MM.1S (cell line): ENCODE data around the gene CLRN3.

Source experiments
- DNase-seq: peaks from one replicate; pipeline ENCODE4 v3.0.0-alpha.2; 2015
- H2AFZ ChIP-seq: fragments of 300-600 bp; sonication (generic); 2 replicates; pipeline ENCODE4 v1.6.0; 2016; ENCODE audit warnings: antibody characterized with exemption, low read length
- H3F3A ChIP-seq: fragments of 300-600 bp; sonication (generic); 2 replicates; pipeline ENCODE4 v1.6.1; 2016; ENCODE audit warnings: mild to moderate bottlenecking, antibody characterized with exemption, low read length, moderate library complexity, mixed read lengths; ENCODE audit not compliant: insufficient read depth
- H3K27ac ChIP-seq: fragments of 300-600 bp; sonication (generic); 2 replicates; pipeline ENCODE4 v1.5.1; 2016; ENCODE audit warnings: mild to moderate bottlenecking, low read length
- H3K27me3 ChIP-seq: fragments of 300-600 bp; sonication (generic); replicated peaks from 2 replicates; pipeline ENCODE4 v1.6.0; 2016; ENCODE audit warnings: low read length; ENCODE audit not compliant: insufficient read depth
- H3K36me3 ChIP-seq: fragments of 300-600 bp; sonication (generic); replicated peaks from 2 replicates; pipeline ENCODE4 v1.6.1; 2016; ENCODE audit warnings: mild to moderate bottlenecking, low read length, mixed read lengths; ENCODE audit not compliant: insufficient read depth
- H3K4me1 ChIP-seq: fragments of 300-600 bp; sonication (generic); 2 replicates; pipeline ENCODE4 v1.6.1; 2016; ENCODE audit warnings: low read length, mixed read lengths
- H3K4me2 ChIP-seq: fragments of 300-600 bp; sonication (generic); 2 replicates; pipeline ENCODE4 v1.6.0; 2016; ENCODE audit warnings: low read depth, low read length
- H3K4me3 ChIP-seq: fragments of 300-600 bp; sonication (generic); 2 replicates; pipeline ENCODE4 v1.5.1; 2016; ENCODE audit warnings: low read length, mixed read lengths
- H3K79me2 ChIP-seq: fragments of 300-600 bp; sonication (generic); 2 replicates; pipeline ENCODE4 v1.6.1; 2016; ENCODE audit warnings: mixed run types, low read length, mixed read lengths
- H3K9ac ChIP-seq: fragments of 300-600 bp; sonication (generic); 2 replicates; pipeline ENCODE4 v1.6.1; 2016; ENCODE audit warnings: low read length, mixed read lengths
- H3K9me2 ChIP-seq: fragments of 300-600 bp; sonication (generic); replicated peaks from 2 replicates; pipeline ENCODE4 v1.6.1; 2016; ENCODE audit warnings: mild to moderate bottlenecking, low read length, mixed read lengths; ENCODE audit not compliant: insufficient read depth
- H3K9me3 ChIP-seq: fragments of 300-600 bp; sonication (generic); replicated peaks from 2 replicates; pipeline ENCODE4 v1.6.1; 2016; ENCODE audit warnings: mild to moderate bottlenecking, low read length, mixed read lengths; ENCODE audit not compliant: insufficient read depth
- H4K20me1 ChIP-seq: fragments of 300-600 bp; sonication (generic); 2 replicates; pipeline ENCODE4 v1.6.1; 2016; ENCODE audit warnings: mild to moderate bottlenecking, low read length, moderate library complexity, mixed read lengths; ENCODE audit not compliant: insufficient read depth
- EZH2 ChIP-seq: fragments of 300-600 bp; sonication (generic); optimal IDR thresholded peaks from 2 replicates; pipeline ENCODE3; 2017; ENCODE audit warnings: low read depth, mild to moderate bottlenecking, antibody characterized with exemption, low read length, mixed read lengths
- EZH2phosphoT487 ChIP-seq: fragments of 300-600 bp; sonication (generic); IDR thresholded peaks from 2 replicates; pipeline ENCODE4 v1.6.1; 2018; ENCODE audit warnings: antibody characterized with exemption, low read length
- TF ChIP-seq, protein P1 (sequence below): fragments of 300-600 bp; sonication (generic); IDR thresholded peaks from 2 replicates; pipeline ENCODE4 v1.5.1; 2016; ENCODE audit warnings: antibody characterized with exemption, low read length, mixed read lengths

The CLRN3 gene

DNA sequence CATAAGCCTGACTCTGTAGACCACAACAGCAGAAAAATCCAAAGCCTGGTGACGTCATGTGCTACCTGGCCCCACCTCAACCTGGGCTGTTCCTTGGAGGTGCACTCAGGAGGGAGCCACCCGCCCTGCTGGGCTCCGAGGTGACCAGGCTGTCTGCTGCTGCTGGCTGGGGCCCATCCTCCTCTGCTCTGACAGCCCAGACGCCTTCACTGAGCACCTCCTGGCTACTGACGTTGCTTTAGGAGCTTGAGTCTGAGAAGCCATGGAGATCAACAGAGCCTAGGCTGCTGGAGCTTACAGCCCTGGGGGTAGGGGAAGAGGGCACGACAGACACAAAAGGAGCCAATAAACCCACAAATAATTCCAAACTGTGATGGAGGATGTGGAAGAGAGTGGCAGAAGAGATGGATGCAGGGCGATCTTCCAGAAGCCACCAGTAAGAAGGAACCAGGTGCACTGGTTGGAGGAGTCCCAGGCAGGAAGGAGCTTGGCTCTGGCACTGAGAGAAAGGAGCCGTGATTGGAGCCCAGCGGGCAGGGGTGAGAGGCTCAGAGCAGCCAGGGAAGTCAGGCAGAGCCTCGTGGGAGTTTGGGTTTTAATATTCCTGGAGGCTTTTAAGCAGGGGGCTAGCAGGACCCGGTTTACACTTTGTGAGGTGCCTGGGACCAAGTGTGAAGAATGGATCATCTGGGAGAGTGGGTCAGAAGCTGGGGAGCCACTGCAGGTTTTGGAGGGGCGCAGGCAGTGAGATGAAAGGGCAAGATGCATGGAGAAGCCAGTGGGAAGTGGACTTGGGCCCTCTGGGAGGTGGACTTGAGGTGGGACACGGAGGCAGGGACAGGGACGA is 12.5 kb upstream of the CLRN3 start:
- no peaks in the 10 kb centered on the region for H3K9me3 ChIP-seq
- H3K9ac ChIP-seq: no peak overlapping the region
- H3K4me1 ChIP-seq: 0 out of 2 replicates have a peak, but pooled peaks cover 4% of the 10 kb centered on the region
- TF ChIP-seq EZH2 (no peak), EZH2phosphoT487 (no peak)
- TF ChIP-seq, protein P1, sequence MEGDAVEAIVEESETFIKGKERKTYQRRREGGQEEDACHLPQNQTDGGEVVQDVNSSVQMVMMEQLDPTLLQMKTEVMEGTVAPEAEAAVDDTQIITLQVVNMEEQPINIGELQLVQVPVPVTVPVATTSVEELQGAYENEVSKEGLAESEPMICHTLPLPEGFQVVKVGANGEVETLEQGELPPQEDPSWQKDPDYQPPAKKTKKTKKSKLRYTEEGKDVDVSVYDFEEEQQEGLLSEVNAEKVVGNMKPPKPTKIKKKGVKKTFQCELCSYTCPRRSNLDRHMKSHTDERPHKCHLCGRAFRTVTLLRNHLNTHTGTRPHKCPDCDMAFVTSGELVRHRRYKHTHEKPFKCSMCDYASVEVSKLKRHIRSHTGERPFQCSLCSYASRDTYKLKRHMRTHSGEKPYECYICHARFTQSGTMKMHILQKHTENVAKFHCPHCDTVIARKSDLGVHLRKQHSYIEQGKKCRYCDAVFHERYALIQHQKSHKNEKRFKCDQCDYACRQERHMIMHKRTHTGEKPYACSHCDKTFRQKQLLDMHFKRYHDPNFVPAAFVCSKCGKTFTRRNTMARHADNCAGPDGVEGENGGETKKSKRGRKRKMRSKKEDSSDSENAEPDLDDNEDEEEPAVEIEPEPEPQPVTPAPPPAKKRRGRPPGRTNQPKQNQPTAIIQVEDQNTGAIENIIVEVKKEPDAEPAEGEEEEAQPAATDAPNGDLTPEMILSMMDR: no peak
- no peak for DNase-seq
- H4K20me1 ChIP-seq: no peaks in the 10 kb centered on the region
- H3K9me2 ChIP-seq: no peaks in the 10 kb centered on the region
- no peak overlapping the region for H2AFZ ChIP-seq
- H3K4me3 ChIP-seq: no peak overlapping the region
- H3F3A ChIP-seq: no peaks in the 10 kb centered on the region
- no peaks in the 10 kb centered on the region for H3K36me3 ChIP-seq
- no peak overlapping the region for H3K4me2 ChIP-seq
- no peak overlapping the region for H3K27ac ChIP-seq
- H3K79me2 ChIP-seq: no peaks in the 10 kb centered on the region
- peaks cover 7% of the 10 kb centered on the region; the same call in 1 of the 2 replicates for H3K27me3 ChIP-seq

DNA sequence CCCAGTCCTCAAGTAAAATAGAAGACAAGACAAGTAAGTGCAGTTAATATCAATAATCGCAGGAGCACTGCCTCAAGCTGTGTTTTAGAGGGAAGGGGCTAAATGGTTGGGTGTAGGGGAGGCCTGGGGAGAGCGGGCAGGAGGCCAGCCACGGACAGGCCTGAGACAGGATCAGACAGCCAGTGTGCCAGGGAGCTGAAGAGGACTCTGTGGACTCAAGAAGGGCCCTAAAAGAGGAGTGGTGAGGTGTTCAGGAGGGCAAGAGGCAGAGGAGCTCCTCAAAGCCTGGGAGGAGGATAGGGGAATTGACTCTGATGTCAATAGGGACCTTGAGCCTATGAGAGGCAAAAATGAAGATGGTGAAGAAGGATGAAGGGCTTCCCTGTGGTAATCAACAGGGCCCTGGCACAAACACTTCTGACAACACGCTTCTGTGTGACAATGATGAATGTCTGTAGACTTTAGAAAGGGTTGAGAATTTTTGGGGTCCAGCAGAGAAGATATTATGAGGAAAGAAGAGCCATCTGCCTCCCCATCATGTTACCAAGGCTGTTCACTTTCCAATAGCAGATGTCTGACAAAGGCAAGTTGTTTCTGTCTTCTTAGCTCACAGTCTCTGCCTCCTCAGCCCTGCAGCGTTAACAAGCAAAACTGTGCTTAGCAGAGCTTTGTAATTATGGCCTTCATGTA is 11.7 kb upstream of the CLRN3 start:
- Histone ChIP-seq H3K9me3 (no peaks in the 10 kb centered on the region), H3K36me3 (no peaks in the 10 kb centered on the region), H3K4me3 (no peak overlapping the region), H4K20me1 (no peaks in the 10 kb centered on the region), H3K4me2 (no peak overlapping the region), H3K27ac (no peak overlapping the region), H3K27me3 (peaks cover 7% of the 10 kb centered on the region; the same call in 1 of the 2 replicates), H3K9ac (no peak overlapping the region), H3K4me1 (0 out of 2 replicates have a peak, but pooled peaks cover 4% of the 10 kb centered on the region), H3K79me2 (no peaks in the 10 kb centered on the region), H3K9me2 (no peaks in the 10 kb centered on the region), H2AFZ (no peak overlapping the region), H3F3A (no peaks in the 10 kb centered on the region)
- no peak for DNase-seq
- TF ChIP-seq EZH2phosphoT487 (no peak), EZH2 (no peak)
- TF ChIP-seq, protein P1: no peak

DNA sequence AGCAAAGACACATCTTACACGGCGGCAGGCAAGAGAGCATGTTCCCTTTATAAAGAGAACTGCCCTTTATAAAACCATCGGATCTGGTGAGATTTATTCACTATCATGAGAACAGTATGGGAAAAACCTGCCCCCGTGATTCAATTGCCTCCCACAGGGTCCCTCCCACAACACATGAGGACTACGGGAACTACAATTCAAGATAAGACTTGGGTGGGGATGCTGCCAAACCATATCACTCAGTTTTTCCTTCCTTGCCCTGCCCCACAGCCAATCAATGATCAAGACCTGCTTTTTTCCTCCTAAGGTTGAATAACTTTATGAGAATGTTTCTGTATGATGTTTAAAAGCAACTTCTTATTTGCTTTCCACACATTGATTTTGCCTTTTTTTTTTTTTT is 11.0 kb upstream of the CLRN3 start:
- no peaks in the 10 kb centered on the region for H4K20me1 ChIP-seq
- H3F3A ChIP-seq: no peaks in the 10 kb centered on the region
- no peaks in the 10 kb centered on the region for H3K79me2 ChIP-seq
- H3K4me3 ChIP-seq: no peak overlapping the region
- H3K9me2 ChIP-seq: no peaks in the 10 kb centered on the region
- TF ChIP-seq, protein P1: no peak
- TF ChIP-seq EZH2: no peak
- no peak for TF ChIP-seq EZH2phosphoT487
- H3K36me3 ChIP-seq: no peaks in the 10 kb centered on the region
- H3K4me1 ChIP-seq: 0 out of 2 replicates have a peak, but pooled peaks cover 4% of the 10 kb centered on the region
- H3K9ac ChIP-seq: no peak overlapping the region
- peaks cover 7% of the 10 kb centered on the region; the same call in 1 of the 2 replicates for H3K27me3 ChIP-seq
- H2AFZ ChIP-seq: no peak overlapping the region
- no peaks in the 10 kb centered on the region for H3K9me3 ChIP-seq
- no peak overlapping the region for H3K27ac ChIP-seq
- no peak overlapping the region for H3K4me2 ChIP-seq
- DNase-seq: no peak
